GM12878 (cell line): ENCODE results near the gene MSI2. TPM values are rescaled to one million over a fixed set of nuclear protein-coding genes. Genes with fewer than 3 reads are reported as not detected.
A peak's percentile ranks its signal among the peaks of the same experiment; 100 is the strongest.

Experiments
- ATAC-seq: fragments of 200-7000 bp; cut with Tn5 transposase; 3 replicates; pipeline ENCODE4 v1.9.1; 2020; ENCODE audit warnings: mild to moderate bottlenecking, moderate library complexity
- BruUV-seq: library from RNA; stranded (reverse); fragments of 400-500 nt; replicated peaks from 2 replicates; lab custom pipeline; 2021; lab: Mats Ljungman, UMichigan
- CTCF ChIA-PET: fragments of 300-600 bp; sonication (Branson Sonifier 250); formaldehyde crosslinking; extraction: SDS; loops from one replicate; lab custom pipeline; 2021; ENCODE audit warnings: inconsistent platforms; lab: Yijun Ruan, JAX
- POLR2A ChIA-PET: fragments of 350-600 bp; formaldehyde crosslinking; extraction: SDS; loops from one replicate; lab custom pipeline; 2021; ENCODE audit warnings: inconsistent platforms; lab: Charles Lee
- RAD21 ChIA-PET: fragments of 300-600 bp; sonication (Branson Sonifier 250); formaldehyde crosslinking; loops from one replicate; lab custom pipeline; 2023; ENCODE audit warnings: antibody characterized with exemption; ENCODE audit not compliant: unreplicated experiment; lab: Charles Lee
- SMC1A ChIA-PET: fragments of 300-600 bp; sonication (Branson Sonifier 250); formaldehyde crosslinking; loops from one replicate; lab custom pipeline; 2023; ENCODE audit not compliant: unreplicated experiment, uncharacterized antibody; lab: Charles Lee
- DNase-seq: peaks from one replicate; pipeline ENCODE4 v3.0.0-alpha.2; 2011; ENCODE audit warnings: low read depth, low spot score
- FAIRE-seq: peaks from 3 replicates; lab custom pipeline; 2011; peaks lifted over from hg19 to GRCh38; lab: Jason Lieb, UNC
- H2AFZ ChIP-seq: 2 replicates; pipeline ENCODE4 v1.6.0; 2011; ENCODE audit warnings: low read depth, low read length, control low read depth; ENCODE audit not compliant: control insufficient read depth
- H3K27ac ChIP-seq: 2 replicates; pipeline ENCODE4 v1.5.1; 2011; ENCODE audit warnings: control low read depth; ENCODE audit not compliant: control insufficient read depth, insufficient read depth
- H3K27me3 ChIP-seq, 2 experiments: replicated peaks in 1 of 2; 2 replicates each; pipeline versions ENCODE4 v1.6.0 to v1.6.1; 2011; ENCODE audit warnings: low read length in 1 of 2; ENCODE audit not compliant: control insufficient read depth in 2 of 2, insufficient read depth in 2 of 2
- H3K36me3 ChIP-seq, 2 experiments: 2 replicates each; pipeline ENCODE4 v1.5.1; 2011; ENCODE audit warnings: low read length in 1 of 2; ENCODE audit not compliant: control insufficient read depth in 2 of 2, insufficient read depth in 2 of 2
- H3K4me1 ChIP-seq: 2 replicates; pipeline ENCODE4 v1.6.1; 2011; ENCODE audit warnings: mild to moderate bottlenecking, low read length, moderate library complexity, mixed read lengths; ENCODE audit not compliant: control insufficient read depth, insufficient read depth
- H3K4me2 ChIP-seq: 2 replicates; pipeline ENCODE4 v1.6.0; 2011; ENCODE audit warnings: control low read depth; ENCODE audit not compliant: control insufficient read depth, insufficient read depth
- H3K4me3 ChIP-seq: fragments of 200-600 bp; sonication (generic); 2 replicates; pipeline ENCODE4 v1.5.1; 2016
- H3K79me2 ChIP-seq: 2 replicates; pipeline ENCODE4 v1.6.0; 2011; ENCODE audit warnings: low read length; ENCODE audit not compliant: control insufficient read depth, insufficient read depth
- H3K9ac ChIP-seq: 2 replicates; pipeline ENCODE4 v1.8.0; 2011; ENCODE audit warnings: low read length, control low read depth, mixed read lengths; ENCODE audit not compliant: control insufficient read depth, insufficient read depth
- H3K9me3 ChIP-seq: replicated peaks from 3 replicates; pipeline ENCODE4 v1.5.1; 2011; ENCODE audit warnings: mild to moderate bottlenecking, low read length; ENCODE audit not compliant: control insufficient read depth, insufficient read depth
- H4K20me1 ChIP-seq: 2 replicates; pipeline ENCODE4 v1.6.0; 2011; ENCODE audit not compliant: control insufficient read depth, insufficient read depth
- GABPA ChIP-seq: IDR thresholded peaks from 2 replicates; pipeline ENCODE4 v1.6.1; 2014; ENCODE audit warnings: antibody characterized with exemption, low read depth, mild to moderate bottlenecking, inconsistent platforms
- MEF2A ChIP-seq: IDR thresholded peaks from 2 replicates; pipeline ENCODE4 v1.6.1; 2011; ENCODE audit warnings: low read depth, mild to moderate bottlenecking, low read length, moderate library complexity; ENCODE audit not compliant: insufficient read depth
- MTA2 ChIP-seq: fragments of 450-650 bp; IDR thresholded peaks from 2 replicates; pipeline ENCODE4 v1.6.1; 2016; ENCODE audit warnings: low read depth, mild to moderate bottlenecking, moderate library complexity
- NFYB ChIP-seq: IDR thresholded peaks from 2 replicates; pipeline ENCODE4 v1.6.1; 2011; ENCODE audit warnings: low read depth, mild to moderate bottlenecking, low read length, improper control_type of control experiment, moderate library complexity; ENCODE audit not compliant: insufficient read depth
- PAX8 ChIP-seq: fragments of 450-650 bp; IDR thresholded peaks from 2 replicates; pipeline ENCODE4 v1.6.1; 2017; ENCODE audit warnings: mild to moderate bottlenecking, moderate library complexity
- PML ChIP-seq: IDR thresholded peaks from 2 replicates; pipeline ENCODE4 v1.6.1; 2012; ENCODE audit warnings: low read length, inconsistent platforms
- RFX5 ChIP-seq: IDR thresholded peaks from 2 replicates; pipeline ENCODE4 v1.6.1; 2011; ENCODE audit warnings: low read depth, low read length, improper control_type of control experiment
- SMARCA5 ChIP-seq: fragments of 450-650 bp; IDR thresholded peaks from 2 replicates; pipeline ENCODE4 v1.6.1; 2017; ENCODE audit warnings: mild to moderate bottlenecking
- SPI1 ChIP-seq: IDR thresholded peaks from 2 replicates; pipeline ENCODE4 v1.6.1; 2011; ENCODE audit warnings: low read depth, mild to moderate bottlenecking, low read length, moderate library complexity, borderline replicate concordance; ENCODE audit not compliant: insufficient read depth
- SREBF2 ChIP-seq: IDR thresholded peaks from 2 replicates; pipeline ENCODE4 v1.6.1; 2012; ENCODE audit warnings: mild to moderate bottlenecking, low read length
- TBL1XR1 ChIP-seq: IDR thresholded peaks from 2 replicates; pipeline ENCODE4 v1.6.1; 2012; ENCODE audit warnings: low read depth, low read length, improper control_type of control experiment
- WGBS: methylation state at CpG from one replicate; pipeline ENCODE4 v1.1.6; 2016; ENCODE audit warnings: low lambda C conversion rate; ENCODE audit not compliant: insufficient replicate concordance, insufficient coverage; ENCODE audit errors: missing lambda C conversion rate; 5-methylcytosine and 5-hydroxymethylcytosine counted together
- in situ Hi-C: fragments of 300-500 bp; cut with MboI; formaldehyde crosslinking; loops from 9 replicates; pipeline ENCODE4 v1.14.3; 2018; ENCODE audit warnings: mixed read lengths
- intact Hi-C: fragments of 100-400 bp; cut with micrococcal nuclease; formaldehyde crosslinking; loops from one replicate; pipeline ENCODE4 v1.14.2; 2022; ENCODE audit not compliant: unreplicated experiment
- polyA plus RNA-seq, 11 experiments: library from polyadenylated mRNA; depleted of rRNA in 4 of 11; unstranded in 6 of 11; stranded (reverse) in 5 of 11; fragments of >200 nt; fragmentation: Nextera tagmentation in 4 of 11; fragmentation: Illumina TruSeq in 1 of 11; extraction: Ambion mirVana in 4 of 11; extraction: Trizol in 1 of 11; gene quantifications; 1 replicate in 1 of 11; 2 replicates in 10 of 11; pipeline versions ENCODE4 v1.2.1 to v1.2.3, GENCODE V29; 2011 to 2016; ENCODE audit warnings: inconsistent platforms in 2 of 11, missing spikeins in 2 of 11, low read depth in 1 of 11
- total RNA-seq, 4 experiments: library from RNA; depleted of rRNA in 3 of 4; stranded (reverse); fragments of >200 nt in 3 of 4; fragmentation: Illumina TruSeq in 1 of 4; extraction: Trizol in 1 of 4; gene quantifications; 2 replicates each; pipeline versions ENCODE4 v1.2.1 to v1.2.3, GENCODE V29; 2013 to 2021
- TF ChIP-seq, protein P1 (sequence below): IDR thresholded peaks from 2 replicates; pipeline ENCODE4 v1.6.1; 2011; ENCODE audit warnings: borderline replicate concordance, low read depth, mild to moderate bottlenecking, moderate library complexity, low read length; ENCODE audit not compliant: insufficient read depth, poor library complexity, severe bottlenecking
- TF ChIP-seq, protein P2 (sequence below): fragments of 450-650 bp; IDR thresholded peaks from 2 replicates; pipeline ENCODE4 v1.6.1; 2017; ENCODE audit warnings: low read depth, mild to moderate bottlenecking, moderate library complexity
- TF ChIP-seq, protein P3 (sequence below): fragments of 450-650 bp; IDR thresholded peaks from 2 replicates; pipeline ENCODE4 v1.6.1; 2016; ENCODE audit warnings: mild to moderate bottlenecking, moderate library complexity, borderline replicate concordance

MSI2 gene
- total and polyA plus RNA-seq, 10 of the 15 experiments (the other 5 are each of a cell fraction or from before 2014, with no cell fraction given): 6.1 to 76.1 (median 42.0) TPM

DNA sequence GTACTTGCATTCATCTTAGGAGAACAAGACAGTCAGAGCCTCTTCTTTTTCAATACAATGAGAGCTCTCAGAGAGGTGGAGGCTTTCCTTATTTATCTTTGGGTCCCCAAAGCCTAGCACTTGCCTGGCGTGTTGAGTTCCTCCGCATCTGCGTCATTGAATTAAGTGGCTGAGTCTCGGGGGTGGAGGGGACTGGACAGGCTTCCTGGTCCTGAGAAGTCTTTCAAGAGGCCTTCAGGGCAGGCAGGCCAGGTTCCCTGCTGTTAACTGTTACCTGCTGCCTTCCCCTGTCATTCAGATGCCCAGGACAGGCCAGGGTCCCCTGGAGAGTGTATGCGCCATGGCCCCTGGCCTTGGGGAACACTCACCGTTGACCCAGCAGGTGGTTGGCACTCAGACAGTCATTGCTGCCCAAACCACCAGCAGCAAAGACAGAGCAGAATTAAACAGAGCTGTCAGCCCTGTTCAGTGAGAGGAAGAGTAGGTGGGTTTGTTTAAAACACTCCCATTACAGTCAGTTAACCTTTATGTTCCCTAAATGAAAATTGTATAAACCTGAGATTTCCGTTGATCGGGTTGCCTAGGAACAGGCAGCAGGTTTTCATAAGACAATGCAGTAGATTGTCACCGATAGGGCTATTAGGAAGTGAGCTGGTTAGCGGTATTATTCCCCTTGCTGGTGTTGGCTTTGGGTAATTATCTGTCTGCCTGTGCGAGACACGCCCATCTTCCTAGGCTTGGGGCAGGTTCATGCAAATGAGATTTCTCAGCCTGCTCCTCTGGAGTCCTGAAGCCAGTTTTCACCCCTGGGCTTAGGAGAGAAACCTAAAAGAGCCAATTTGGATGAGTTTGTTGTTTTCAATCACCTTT, 356.1 kb downstream of the MSI2 start:
- no peaks in the 10 kb centered on the region for H3K27me3 ChIP-seq
- no TSS peak for BruUV-seq
- FAIRE-seq (no peak), DNase-seq (peak; percentile 38), ATAC-seq (peak; percentile 98)
- no peak overlapping the region for H3K9ac ChIP-seq
- H2AFZ ChIP-seq: no peak overlapping the region
- H4K20me1 ChIP-seq: no peaks in the 10 kb centered on the region
- 90% methylated on average over 12 of the region's 12 CpGs for WGBS
- ChIA-PET SMC1A (interaction anchor here (0.7 to 3.1 kb wide), 3 partner anchors 10 to 157 kb away, joined by 3 to 12 read pairs (median 10); no protein-coding TSS in a partner anchor), CTCF (interaction anchor here (0.5 to 2.6 kb wide), 11 partner anchors 10 to 510 kb away, joined by 3 to 11 read pairs (median 4); no protein-coding TSS in a partner anchor), RAD21 (interaction anchor here (0.8 to 1.6 kb wide), 4 partner anchors 8 to 369 kb away, joined by 3 to 4 read pairs (median 3); no protein-coding TSS in a partner anchor), POLR2A (interaction anchor here (0.6 kb wide), 1 partner anchor 1715 kb away, joined by 3 read pairs; no protein-coding TSS in a partner anchor)
- H3K27ac ChIP-seq: no peak overlapping the region; the same call in 1 of the 2 replicates
- no peaks in the 10 kb centered on the region; the same call in 2 of the 3 replicates for H3K9me3 ChIP-seq
- peaks cover 4 to 6% of the 10 kb centered on the region in 2 experiments for H3K36me3 ChIP-seq
- H3K79me2 ChIP-seq: no peaks in the 10 kb centered on the region
- H3K4me2 ChIP-seq: no peak overlapping the region
- intact Hi-C loops: no loop called here
- in situ Hi-C loops: no loop called here
- no peak overlapping the region for H3K4me3 ChIP-seq
- H3K4me1 ChIP-seq: peaks cover 4% of the 10 kb centered on the region
- TF ChIP-seq SREBF2: no peak
- no peak for TF ChIP-seq NFYB
- TF ChIP-seq SPI1: peak; percentile 31; the same call in 1 of the 2 replicates
- TF ChIP-seq TBL1XR1: no peak
- TF ChIP-seq MEF2A: no peak
- peak; percentile 84 for TF ChIP-seq RFX5
- TF ChIP-seq, protein P1, sequence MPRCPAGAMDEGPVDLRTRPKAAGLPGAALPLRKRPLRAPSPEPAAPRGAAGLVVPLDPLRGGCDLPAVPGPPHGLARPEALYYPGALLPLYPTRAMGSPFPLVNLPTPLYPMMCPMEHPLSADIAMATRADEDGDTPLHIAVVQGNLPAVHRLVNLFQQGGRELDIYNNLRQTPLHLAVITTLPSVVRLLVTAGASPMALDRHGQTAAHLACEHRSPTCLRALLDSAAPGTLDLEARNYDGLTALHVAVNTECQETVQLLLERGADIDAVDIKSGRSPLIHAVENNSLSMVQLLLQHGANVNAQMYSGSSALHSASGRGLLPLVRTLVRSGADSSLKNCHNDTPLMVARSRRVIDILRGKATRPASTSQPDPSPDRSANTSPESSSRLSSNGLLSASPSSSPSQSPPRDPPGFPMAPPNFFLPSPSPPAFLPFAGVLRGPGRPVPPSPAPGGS: peak; percentile 36
- TF ChIP-seq GABPA: no peak
- peak; percentile 53; the same call in 1 of the 2 replicates for TF ChIP-seq MTA2
- TF ChIP-seq PML: no peak
- TF ChIP-seq, protein P2, sequence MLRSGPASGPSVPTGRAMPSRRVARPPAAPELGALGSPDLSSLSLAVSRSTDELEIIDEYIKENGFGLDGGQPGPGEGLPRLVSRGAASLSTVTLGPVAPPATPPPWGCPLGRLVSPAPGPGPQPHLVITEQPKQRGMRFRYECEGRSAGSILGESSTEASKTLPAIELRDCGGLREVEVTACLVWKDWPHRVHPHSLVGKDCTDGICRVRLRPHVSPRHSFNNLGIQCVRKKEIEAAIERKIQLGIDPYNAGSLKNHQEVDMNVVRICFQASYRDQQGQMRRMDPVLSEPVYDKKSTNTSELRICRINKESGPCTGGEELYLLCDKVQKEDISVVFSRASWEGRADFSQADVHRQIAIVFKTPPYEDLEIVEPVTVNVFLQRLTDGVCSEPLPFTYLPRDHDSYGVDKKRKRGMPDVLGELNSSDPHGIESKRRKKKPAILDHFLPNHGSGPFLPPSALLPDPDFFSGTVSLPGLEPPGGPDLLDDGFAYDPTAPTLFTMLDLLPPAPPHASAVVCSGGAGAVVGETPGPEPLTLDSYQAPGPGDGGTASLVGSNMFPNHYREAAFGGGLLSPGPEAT: no peak
- TF ChIP-seq SMARCA5: no peak
- TF ChIP-seq, protein P3, sequence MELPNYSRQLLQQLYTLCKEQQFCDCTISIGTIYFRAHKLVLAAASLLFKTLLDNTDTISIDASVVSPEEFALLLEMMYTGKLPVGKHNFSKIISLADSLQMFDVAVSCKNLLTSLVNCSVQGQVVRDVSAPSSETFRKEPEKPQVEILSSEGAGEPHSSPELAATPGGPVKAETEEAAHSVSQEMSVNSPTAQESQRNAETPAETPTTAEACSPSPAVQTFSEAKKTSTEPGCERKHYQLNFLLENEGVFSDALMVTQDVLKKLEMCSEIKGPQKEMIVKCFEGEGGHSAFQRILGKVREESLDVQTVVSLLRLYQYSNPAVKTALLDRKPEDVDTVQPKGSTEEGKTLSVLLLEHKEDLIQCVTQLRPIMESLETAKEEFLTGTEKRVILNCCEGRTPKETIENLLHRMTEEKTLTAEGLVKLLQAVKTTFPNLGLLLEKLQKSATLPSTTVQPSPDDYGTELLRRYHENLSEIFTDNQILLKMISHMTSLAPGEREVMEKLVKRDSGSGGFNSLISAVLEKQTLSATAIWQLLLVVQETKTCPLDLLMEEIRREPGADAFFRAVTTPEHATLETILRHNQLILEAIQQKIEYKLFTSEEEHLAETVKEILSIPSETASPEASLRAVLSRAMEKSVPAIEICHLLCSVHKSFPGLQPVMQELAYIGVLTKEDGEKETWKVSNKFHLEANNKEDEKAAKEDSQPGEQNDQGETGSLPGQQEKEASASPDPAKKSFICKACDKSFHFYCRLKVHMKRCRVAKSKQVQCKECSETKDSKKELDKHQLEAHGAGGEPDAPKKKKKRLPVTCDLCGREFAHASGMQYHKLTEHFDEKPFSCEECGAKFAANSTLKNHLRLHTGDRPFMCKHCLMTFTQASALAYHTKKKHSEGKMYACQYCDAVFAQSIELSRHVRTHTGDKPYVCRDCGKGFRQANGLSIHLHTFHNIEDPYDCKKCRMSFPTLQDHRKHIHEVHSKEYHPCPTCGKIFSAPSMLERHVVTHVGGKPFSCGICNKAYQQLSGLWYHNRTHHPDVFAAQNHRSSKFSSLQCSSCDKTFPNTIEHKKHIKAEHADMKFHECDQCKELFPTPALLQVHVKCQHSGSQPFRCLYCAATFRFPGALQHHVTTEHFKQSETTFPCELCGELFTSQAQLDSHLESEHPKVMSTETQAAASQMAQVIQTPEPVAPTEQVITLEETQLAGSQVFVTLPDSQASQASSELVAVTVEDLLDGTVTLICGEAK: no peak
- TF ChIP-seq PAX8: no peak
